RCC 7860 (cell line): ENCODE measurements around the gene GNL2.
"Not testable (repeated sequence)": the region's sequence is repeated elsewhere in the genome, so short reads cannot be mapped to it uniquely, and the experiment has no call there.

Experiments used
- DNase-seq: peaks from one replicate; pipeline ENCODE4 v3.0.0-alpha.2; 2015; ENCODE audit warnings: low spot score
- FAIRE-seq: peaks from 2 replicates; lab custom pipeline; 2012; peaks lifted over from hg19 to GRCh38; lab: Jason Lieb, UNC

The GNL2 gene

DNA sequence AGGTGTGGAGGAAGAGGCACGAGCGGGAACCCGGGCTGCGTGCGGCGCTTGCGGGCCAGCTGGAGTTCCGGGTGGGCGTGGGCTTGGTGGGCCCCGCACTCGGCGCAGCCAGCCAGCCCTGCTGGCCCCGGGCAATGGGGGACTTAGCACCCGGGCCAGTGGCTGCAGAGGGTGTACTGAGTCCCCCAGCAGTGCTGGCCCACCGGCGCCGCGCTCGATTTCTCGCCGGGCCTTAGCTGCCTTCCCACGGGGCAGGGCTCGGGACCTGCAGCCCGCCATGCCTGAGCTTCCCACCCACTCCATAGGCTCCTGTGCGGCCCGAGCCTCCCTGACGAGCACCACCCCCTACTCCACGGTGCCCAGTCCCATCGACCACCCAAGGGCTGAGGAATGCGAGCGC is 77.5 kb downstream of the GNL2 start:
- not testable (repeated sequence) for FAIRE-seq, DNase-seq

DNA sequence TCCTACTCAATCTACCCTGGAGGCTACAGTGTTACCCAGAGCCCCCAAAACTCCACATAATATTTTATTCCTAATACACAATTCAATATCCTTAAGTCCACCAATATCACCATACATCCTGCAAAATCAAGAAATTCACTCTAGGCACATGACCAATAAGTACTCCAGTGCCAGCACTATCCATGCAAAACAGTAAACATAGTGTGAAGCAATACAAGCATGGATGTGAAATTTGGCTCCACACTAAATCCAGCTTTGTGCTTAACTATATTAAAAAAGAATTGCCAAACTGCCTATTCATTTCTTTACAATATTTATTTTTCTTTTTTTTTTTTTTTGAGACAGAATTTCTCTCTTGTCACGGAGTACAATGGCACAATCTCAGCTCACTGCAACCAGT is 78.2 kb downstream of the GNL2 start:
- no peak for DNase-seq
- no peak for FAIRE-seq
